K562 (cell line): Measurements from ENCODE around the gene SLC1A7. TPM values are rescaled to one million over a fixed set of nuclear protein-coding genes. Genes with fewer than 3 reads are reported as not detected.

ENCODE experiments used
- L3MBTL2 ChIP-seq: fragments of 450-650 bp; IDR thresholded peaks from 2 replicates; pipeline ENCODE4 v1.6.1; 2016; ENCODE audit warnings: mild to moderate bottlenecking, moderate library complexity
- polyA plus RNA-seq, 8 experiments: library from polyadenylated mRNA; depleted of rRNA in 4 of 8; stranded (reverse) in 5 of 8; unstranded in 3 of 8; fragments of >200 nt; fragmentation: Nextera tagmentation in 2 of 8; fragmentation: Illumina TruSeq in 1 of 8; extraction: Ambion mirVana in 2 of 8; extraction: Trizol in 1 of 8; gene quantifications; 2 replicates each; pipeline versions ENCODE4 v1.2.1 to v1.2.3, GENCODE V29; 2011 to 2014; ENCODE audit warnings: inconsistent platforms in 1 of 8, missing spikeins in 1 of 8
- total RNA-seq, 7 experiments: library from RNA; depleted of rRNA in 6 of 7; stranded (reverse); fragments of >200 nt in 6 of 7; fragmentation: Illumina TruSeq in 2 of 7; extraction: Trizol in 2 of 7; gene quantifications; 2 replicates each; pipeline versions ENCODE4 v1.2.1 to v1.2.3, GENCODE V29; 2011 to 2021; ENCODE audit warnings: low replicate concordance in 1 of 7
- TF ChIP-seq, protein P1 (sequence below): fragments of 450-650 bp; formaldehyde crosslinking; IDR thresholded peaks from 2 replicates; pipeline ENCODE4 v1.4.0; 2022; ENCODE audit warnings: missing genetic modification characterization
- TF ChIP-seq, protein P2 (sequence below): sonication (generic); formaldehyde crosslinking; IDR thresholded peaks from 2 replicates; pipeline ENCODE4 v1.8.1; 2023; ENCODE audit warnings: mild to moderate bottlenecking, missing genetic modification reagents
- TF ChIP-seq, protein P3 (sequence below): sonication (generic); formaldehyde crosslinking; IDR thresholded peaks from 2 replicates; pipeline ENCODE4 v1.8.0; 2022; ENCODE audit warnings: mild to moderate bottlenecking, missing genetic modification reagents
- TF ChIP-seq, protein P4 (sequence below): fragments of 450-650 bp; IDR thresholded peaks from 2 replicates; pipeline ENCODE4 v1.6.1; 2016; ENCODE audit warnings: mild to moderate bottlenecking, moderate library complexity
- TF ChIP-seq, protein P5 (sequence below): fragments of 450-650 bp; formaldehyde crosslinking; IDR thresholded peaks from 2 replicates; pipeline ENCODE4 v1.4.0; 2020; ENCODE audit warnings: mild to moderate bottlenecking
- TF ChIP-seq, protein P6 (sequence below): fragments of 450-650 bp; IDR thresholded peaks from one replicate; pipeline ENCODE4 v1.6.1; 2018; ENCODE audit warnings: mild to moderate bottlenecking, moderate library complexity; ENCODE audit not compliant: partially characterized antibody

Gene SLC1A7
- total and polyA plus RNA-seq, 9 of the 15 experiments (the other 6 are each of a cell fraction or from before 2014, with no cell fraction given): 0.07 TPM; not detected in 8

DNA sequence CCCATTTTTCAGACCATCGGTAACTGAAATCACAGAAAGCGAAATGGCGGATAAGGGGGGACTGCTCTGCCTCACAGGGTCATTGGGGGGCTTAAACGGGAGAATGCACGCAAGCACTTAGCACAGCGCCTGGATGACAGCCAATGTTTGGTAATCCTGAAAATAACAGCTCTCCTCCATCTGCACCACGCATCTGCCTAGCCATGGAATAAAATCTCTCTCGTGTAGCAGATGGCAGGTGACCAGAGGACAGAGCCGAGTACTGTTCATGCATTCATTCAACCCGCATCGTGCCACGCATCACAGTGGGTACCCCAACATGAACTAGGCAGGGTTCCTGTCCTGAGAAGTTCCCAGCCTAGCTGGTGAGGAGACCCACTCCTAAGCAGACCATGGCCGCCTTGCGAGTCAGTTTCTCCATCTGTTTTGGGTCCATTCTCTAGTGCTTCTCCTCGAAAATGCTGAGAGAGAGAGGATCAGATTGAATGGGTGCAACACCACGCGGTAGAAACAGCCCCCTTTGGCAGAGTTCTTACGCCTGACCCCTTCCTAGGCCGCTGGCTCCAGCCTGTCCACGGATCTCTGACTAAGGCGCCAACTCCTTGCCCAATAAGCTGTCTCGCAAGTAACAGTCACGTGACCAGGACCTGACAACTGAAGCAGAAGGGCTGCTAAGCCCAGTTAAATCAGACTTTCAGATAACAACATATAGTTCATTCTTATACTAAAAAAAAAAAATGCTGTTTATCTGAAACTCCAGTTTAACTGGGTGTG, 7.3 kb downstream of the SLC1A7 start (continued):
- TF ChIP-seq, protein P1, sequence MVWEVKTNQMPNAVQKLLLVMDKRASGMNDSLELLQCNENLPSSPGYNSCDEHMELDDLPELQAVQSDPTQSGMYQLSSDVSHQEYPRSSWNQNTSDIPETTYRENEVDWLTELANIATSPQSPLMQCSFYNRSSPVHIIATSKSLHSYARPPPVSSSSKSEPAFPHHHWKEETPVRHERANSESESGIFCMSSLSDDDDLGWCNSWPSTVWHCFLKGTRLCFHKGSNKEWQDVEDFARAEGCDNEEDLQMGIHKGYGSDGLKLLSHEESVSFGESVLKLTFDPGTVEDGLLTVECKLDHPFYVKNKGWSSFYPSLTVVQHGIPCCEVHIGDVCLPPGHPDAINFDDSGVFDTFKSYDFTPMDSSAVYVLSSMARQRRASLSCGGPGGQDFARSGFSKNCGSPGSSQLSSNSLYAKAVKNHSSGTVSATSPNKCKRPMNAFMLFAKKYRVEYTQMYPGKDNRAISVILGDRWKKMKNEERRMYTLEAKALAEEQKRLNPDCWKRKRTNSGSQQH (CRISPR knock-in tag): no peak
- TF ChIP-seq, protein P2, sequence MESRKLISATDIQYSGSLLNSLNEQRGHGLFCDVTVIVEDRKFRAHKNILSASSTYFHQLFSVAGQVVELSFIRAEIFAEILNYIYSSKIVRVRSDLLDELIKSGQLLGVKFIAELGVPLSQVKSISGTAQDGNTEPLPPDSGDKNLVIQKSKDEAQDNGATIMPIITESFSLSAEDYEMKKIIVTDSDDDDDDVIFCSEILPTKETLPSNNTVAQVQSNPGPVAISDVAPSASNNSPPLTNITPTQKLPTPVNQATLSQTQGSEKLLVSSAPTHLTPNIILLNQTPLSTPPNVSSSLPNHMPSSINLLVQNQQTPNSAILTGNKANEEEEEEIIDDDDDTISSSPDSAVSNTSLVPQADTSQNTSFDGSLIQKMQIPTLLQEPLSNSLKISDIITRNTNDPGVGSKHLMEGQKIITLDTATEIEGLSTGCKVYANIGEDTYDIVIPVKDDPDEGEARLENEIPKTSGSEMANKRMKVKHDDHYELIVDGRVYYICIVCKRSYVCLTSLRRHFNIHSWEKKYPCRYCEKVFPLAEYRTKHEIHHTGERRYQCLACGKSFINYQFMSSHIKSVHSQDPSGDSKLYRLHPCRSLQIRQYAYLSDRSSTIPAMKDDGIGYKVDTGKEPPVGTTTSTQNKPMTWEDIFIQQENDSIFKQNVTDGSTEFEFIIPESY: peak; percentile 80; the same call in 1 of the 2 replicates
- peak; percentile 75 for TF ChIP-seq L3MBTL2
- TF ChIP-seq, protein P3, sequence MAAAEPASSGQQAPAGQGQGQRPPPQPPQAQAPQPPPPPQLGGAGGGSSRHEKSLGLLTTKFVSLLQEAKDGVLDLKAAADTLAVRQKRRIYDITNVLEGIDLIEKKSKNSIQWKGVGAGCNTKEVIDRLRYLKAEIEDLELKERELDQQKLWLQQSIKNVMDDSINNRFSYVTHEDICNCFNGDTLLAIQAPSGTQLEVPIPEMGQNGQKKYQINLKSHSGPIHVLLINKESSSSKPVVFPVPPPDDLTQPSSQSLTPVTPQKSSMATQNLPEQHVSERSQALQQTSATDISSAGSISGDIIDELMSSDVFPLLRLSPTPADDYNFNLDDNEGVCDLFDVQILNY (CRISPR knock-in tag): no peak
- TF ChIP-seq, protein P4, sequence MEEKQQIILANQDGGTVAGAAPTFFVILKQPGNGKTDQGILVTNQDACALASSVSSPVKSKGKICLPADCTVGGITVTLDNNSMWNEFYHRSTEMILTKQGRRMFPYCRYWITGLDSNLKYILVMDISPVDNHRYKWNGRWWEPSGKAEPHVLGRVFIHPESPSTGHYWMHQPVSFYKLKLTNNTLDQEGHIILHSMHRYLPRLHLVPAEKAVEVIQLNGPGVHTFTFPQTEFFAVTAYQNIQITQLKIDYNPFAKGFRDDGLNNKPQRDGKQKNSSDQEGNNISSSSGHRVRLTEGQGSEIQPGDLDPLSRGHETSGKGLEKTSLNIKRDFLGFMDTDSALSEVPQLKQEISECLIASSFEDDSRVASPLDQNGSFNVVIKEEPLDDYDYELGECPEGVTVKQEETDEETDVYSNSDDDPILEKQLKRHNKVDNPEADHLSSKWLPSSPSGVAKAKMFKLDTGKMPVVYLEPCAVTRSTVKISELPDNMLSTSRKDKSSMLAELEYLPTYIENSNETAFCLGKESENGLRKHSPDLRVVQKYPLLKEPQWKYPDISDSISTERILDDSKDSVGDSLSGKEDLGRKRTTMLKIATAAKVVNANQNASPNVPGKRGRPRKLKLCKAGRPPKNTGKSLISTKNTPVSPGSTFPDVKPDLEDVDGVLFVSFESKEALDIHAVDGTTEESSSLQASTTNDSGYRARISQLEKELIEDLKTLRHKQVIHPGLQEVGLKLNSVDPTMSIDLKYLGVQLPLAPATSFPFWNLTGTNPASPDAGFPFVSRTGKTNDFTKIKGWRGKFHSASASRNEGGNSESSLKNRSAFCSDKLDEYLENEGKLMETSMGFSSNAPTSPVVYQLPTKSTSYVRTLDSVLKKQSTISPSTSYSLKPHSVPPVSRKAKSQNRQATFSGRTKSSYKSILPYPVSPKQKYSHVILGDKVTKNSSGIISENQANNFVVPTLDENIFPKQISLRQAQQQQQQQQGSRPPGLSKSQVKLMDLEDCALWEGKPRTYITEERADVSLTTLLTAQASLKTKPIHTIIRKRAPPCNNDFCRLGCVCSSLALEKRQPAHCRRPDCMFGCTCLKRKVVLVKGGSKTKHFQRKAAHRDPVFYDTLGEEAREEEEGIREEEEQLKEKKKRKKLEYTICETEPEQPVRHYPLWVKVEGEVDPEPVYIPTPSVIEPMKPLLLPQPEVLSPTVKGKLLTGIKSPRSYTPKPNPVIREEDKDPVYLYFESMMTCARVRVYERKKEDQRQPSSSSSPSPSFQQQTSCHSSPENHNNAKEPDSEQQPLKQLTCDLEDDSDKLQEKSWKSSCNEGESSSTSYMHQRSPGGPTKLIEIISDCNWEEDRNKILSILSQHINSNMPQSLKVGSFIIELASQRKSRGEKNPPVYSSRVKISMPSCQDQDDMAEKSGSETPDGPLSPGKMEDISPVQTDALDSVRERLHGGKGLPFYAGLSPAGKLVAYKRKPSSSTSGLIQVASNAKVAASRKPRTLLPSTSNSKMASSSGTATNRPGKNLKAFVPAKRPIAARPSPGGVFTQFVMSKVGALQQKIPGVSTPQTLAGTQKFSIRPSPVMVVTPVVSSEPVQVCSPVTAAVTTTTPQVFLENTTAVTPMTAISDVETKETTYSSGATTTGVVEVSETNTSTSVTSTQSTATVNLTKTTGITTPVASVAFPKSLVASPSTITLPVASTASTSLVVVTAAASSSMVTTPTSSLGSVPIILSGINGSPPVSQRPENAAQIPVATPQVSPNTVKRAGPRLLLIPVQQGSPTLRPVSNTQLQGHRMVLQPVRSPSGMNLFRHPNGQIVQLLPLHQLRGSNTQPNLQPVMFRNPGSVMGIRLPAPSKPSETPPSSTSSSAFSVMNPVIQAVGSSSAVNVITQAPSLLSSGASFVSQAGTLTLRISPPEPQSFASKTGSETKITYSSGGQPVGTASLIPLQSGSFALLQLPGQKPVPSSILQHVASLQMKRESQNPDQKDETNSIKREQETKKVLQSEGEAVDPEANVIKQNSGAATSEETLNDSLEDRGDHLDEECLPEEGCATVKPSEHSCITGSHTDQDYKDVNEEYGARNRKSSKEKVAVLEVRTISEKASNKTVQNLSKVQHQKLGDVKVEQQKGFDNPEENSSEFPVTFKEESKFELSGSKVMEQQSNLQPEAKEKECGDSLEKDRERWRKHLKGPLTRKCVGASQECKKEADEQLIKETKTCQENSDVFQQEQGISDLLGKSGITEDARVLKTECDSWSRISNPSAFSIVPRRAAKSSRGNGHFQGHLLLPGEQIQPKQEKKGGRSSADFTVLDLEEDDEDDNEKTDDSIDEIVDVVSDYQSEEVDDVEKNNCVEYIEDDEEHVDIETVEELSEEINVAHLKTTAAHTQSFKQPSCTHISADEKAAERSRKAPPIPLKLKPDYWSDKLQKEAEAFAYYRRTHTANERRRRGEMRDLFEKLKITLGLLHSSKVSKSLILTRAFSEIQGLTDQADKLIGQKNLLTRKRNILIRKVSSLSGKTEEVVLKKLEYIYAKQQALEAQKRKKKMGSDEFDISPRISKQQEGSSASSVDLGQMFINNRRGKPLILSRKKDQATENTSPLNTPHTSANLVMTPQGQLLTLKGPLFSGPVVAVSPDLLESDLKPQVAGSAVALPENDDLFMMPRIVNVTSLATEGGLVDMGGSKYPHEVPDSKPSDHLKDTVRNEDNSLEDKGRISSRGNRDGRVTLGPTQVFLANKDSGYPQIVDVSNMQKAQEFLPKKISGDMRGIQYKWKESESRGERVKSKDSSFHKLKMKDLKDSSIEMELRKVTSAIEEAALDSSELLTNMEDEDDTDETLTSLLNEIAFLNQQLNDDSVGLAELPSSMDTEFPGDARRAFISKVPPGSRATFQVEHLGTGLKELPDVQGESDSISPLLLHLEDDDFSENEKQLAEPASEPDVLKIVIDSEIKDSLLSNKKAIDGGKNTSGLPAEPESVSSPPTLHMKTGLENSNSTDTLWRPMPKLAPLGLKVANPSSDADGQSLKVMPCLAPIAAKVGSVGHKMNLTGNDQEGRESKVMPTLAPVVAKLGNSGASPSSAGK: peak; percentile 62
- TF ChIP-seq, protein P5, sequence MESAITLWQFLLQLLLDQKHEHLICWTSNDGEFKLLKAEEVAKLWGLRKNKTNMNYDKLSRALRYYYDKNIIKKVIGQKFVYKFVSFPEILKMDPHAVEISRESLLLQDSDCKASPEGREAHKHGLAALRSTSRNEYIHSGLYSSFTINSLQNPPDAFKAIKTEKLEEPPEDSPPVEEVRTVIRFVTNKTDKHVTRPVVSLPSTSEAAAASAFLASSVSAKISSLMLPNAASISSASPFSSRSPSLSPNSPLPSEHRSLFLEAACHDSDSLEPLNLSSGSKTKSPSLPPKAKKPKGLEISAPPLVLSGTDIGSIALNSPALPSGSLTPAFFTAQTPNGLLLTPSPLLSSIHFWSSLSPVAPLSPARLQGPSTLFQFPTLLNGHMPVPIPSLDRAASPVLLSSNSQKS (CRISPR knock-in tag): no peak
- TF ChIP-seq, protein P6, sequence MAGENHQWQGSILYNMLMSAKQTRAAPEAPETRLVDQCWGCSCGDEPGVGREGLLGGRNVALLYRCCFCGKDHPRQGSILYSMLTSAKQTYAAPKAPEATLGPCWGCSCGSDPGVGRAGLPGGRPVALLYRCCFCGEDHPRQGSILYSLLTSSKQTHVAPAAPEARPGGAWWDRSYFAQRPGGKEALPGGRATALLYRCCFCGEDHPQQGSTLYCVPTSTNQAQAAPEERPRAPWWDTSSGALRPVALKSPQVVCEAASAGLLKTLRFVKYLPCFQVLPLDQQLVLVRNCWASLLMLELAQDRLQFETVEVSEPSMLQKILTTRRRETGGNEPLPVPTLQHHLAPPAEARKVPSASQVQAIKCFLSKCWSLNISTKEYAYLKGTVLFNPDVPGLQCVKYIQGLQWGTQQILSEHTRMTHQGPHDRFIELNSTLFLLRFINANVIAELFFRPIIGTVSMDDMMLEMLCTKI: no peak
